ENCODE measurements around the gene GRIK5.

Gene GRIK5

GRCh38 chr19:42064432-42064831, 5.6 kb downstream of the GRIK5 start:
- Histone ChIP-seq H3K9ac (ENCODE audit: low read length) (no peak overlapping the region), H2BK15ac (ENCODE audit: low read depth, poor library complexity, severe bottlenecking) (no peak overlapping the region), H2AK5ac (ENCODE audit: low read length, severe bottlenecking) (no peak overlapping the region), H2BK120ac (ENCODE audit: low read depth, low read length) (no peak overlapping the region), H3K18ac (ENCODE audit: low read depth in 1 of 2, low read length in 2 of 2) (no peak overlapping the region), H2BK12ac (ENCODE audit: low read length in 2 of 2) (no peak overlapping the region), H3K4me1 (ENCODE audit: control insufficient read depth, insufficient read depth, low read depth, low read length) (no peaks in the 10 kb centered on the region), H3K4me3 (ENCODE audit: insufficient read depth in 1 of 2, low read depth in 1 of 2, low read length in 2 of 2) (no peak overlapping the region), H3K79me1 (replicated peaks; ENCODE audit: low read length, poor library complexity, severe bottlenecking) (no peaks in the 10 kb centered on the region), H3K27ac (ENCODE audit: low read length, poor library complexity, severe bottlenecking) (no peak overlapping the region), H4K8ac (ENCODE audit: low read length) (no peak overlapping the region), H3K4me2 (ENCODE audit: low read length, poor library complexity, severe bottlenecking) (no peak overlapping the region), H3K36me3 (ENCODE audit: control insufficient read depth in 1 of 2, insufficient read depth in 2 of 2, low read depth in 1 of 2, low read length in 2 of 2) (no peaks in the 10 kb centered on the region), H3K14ac (ENCODE audit: low read length in 2 of 2) (no peak overlapping the region), H3K9me3 (ENCODE audit: control insufficient read depth, low read length) (no peaks in the 10 kb centered on the region), H2BK5ac (ENCODE audit: low read depth, low read length, poor library complexity, severe bottlenecking) (no peak overlapping the region), H3K4ac (ENCODE audit: low read depth in 1 of 2, low read length in 2 of 2) (no peak overlapping the region), H4K91ac (ENCODE audit: low read length) (no peak overlapping the region), H3K23ac (ENCODE audit: low read length in 2 of 2) (no peak overlapping the region), H2AFZ (ENCODE audit: low read depth, low read length) (no peak overlapping the region), H3K27me3 (ENCODE audit: control insufficient read depth in 1 of 2, insufficient read depth in 1 of 2, low read length in 2 of 2) (peaks cover 70 to 73% of the 10 kb centered on the region in 2 experiments)
- 81% methylated on average over 6 of the region's 6 CpGs for WGBS
- no peak for DNase-seq

- no peak overlapping the region for H3K27ac ChIP-seq (ENCODE audit: low read length, poor library complexity, severe bottlenecking)
- DNase-seq: no peak
- no peak overlapping the region for H3K4me2 ChIP-seq (ENCODE audit: low read length, poor library complexity, severe bottlenecking)
- no peak overlapping the region for H2BK15ac ChIP-seq (ENCODE audit: low read depth, poor library complexity, severe bottlenecking)
- H2BK5ac ChIP-seq (ENCODE audit: low read depth, low read length, poor library complexity, severe bottlenecking): no peak overlapping the region
- H2BK12ac ChIP-seq (ENCODE audit: low read length in 2 of 2): no peak overlapping the region
- H3K9me3 ChIP-seq (ENCODE audit: control insufficient read depth, low read length): no peaks in the 10 kb centered on the region
- H2AFZ ChIP-seq (ENCODE audit: low read depth, low read length): no peak overlapping the region
- H2AK5ac ChIP-seq (ENCODE audit: low read length, severe bottlenecking): no peak overlapping the region
- no peak overlapping the region for H3K4ac ChIP-seq (ENCODE audit: low read depth in 1 of 2, low read length in 2 of 2)
- peaks cover 50 to 55% of the 10 kb centered on the region in 2 experiments for H3K27me3 ChIP-seq (ENCODE audit: control insufficient read depth in 1 of 2, insufficient read depth in 1 of 2, low read length in 2 of 2)
- no peaks in the 10 kb centered on the region for H3K79me1 ChIP-seq (replicated peaks; ENCODE audit: low read length, poor library complexity, severe bottlenecking)
- no peaks in the 10 kb centered on the region for H3K4me1 ChIP-seq (ENCODE audit: control insufficient read depth, insufficient read depth, low read depth, low read length)
- no peak overlapping the region for H3K9ac ChIP-seq (ENCODE audit: low read length)
- H3K18ac ChIP-seq (ENCODE audit: low read depth in 1 of 2, low read length in 2 of 2): no peak overlapping the region
- H4K8ac ChIP-seq (ENCODE audit: low read length): no peak overlapping the region
- H3K4me3 ChIP-seq (ENCODE audit: insufficient read depth in 1 of 2, low read depth in 1 of 2, low read length in 2 of 2): no peak overlapping the region
- H3K23ac ChIP-seq (ENCODE audit: low read length in 2 of 2): no peak overlapping the region
- no peak overlapping the region for H3K14ac ChIP-seq (ENCODE audit: low read length in 2 of 2)
- WGBS: 97% methylated on average over 11 of the region's 16 CpGs
- H4K91ac ChIP-seq (ENCODE audit: low read length): no peak overlapping the region
- no peak overlapping the region for H2BK120ac ChIP-seq (ENCODE audit: low read depth, low read length)
- no peaks in the 10 kb centered on the region for H3K36me3 ChIP-seq (ENCODE audit: control insufficient read depth in 1 of 2, insufficient read depth in 2 of 2, low read depth in 1 of 2, low read length in 2 of 2)
Measured at GRCh38 chr19:42062381-42062780, 7.6 kb downstream of the GRIK5 start.

DNA sequence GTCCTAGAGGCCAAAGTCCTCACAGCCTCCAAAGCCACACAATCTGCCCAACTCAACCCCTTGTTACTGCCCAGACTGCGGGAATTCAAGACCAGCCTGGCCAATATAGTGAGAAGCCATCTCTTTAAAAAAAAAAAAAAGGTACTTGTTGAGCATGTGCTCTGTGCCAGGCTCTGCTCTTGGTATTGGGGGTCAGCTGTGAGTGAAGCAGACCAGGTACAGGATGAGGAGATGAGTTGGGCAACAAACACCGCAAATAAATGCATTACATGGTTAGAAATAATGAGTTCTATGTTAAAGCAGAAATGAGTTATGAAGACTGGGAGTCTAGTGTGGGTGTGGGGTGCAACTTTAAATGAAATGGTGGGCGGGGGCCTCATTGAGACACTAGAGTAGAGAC, 9.9 kb downstream of the GRIK5 start:
- H2BK120ac ChIP-seq (ENCODE audit: low read depth, low read length): no peak overlapping the region
- no peak overlapping the region for H2AFZ ChIP-seq (ENCODE audit: low read depth, low read length)
- no peaks in the 10 kb centered on the region for H3K36me3 ChIP-seq (ENCODE audit: control insufficient read depth in 1 of 2, insufficient read depth in 2 of 2, low read depth in 1 of 2, low read length in 2 of 2)
- no peak overlapping the region for H3K4me3 ChIP-seq (ENCODE audit: insufficient read depth in 1 of 2, low read depth in 1 of 2, low read length in 2 of 2)
- H4K8ac ChIP-seq (ENCODE audit: low read length): no peak overlapping the region
- H2AK5ac ChIP-seq (ENCODE audit: low read length, severe bottlenecking): no peak overlapping the region
- no peak overlapping the region for H3K14ac ChIP-seq (ENCODE audit: low read length in 2 of 2)
- no peak overlapping the region for H2BK12ac ChIP-seq (ENCODE audit: low read length in 2 of 2)
- H4K91ac ChIP-seq (ENCODE audit: low read length): no peak overlapping the region
- 92% methylated on average over 3 of the region's 3 CpGs for WGBS
- H3K27ac ChIP-seq (ENCODE audit: low read length, poor library complexity, severe bottlenecking): no peak overlapping the region
- H3K4ac ChIP-seq (ENCODE audit: low read depth in 1 of 2, low read length in 2 of 2): no peak overlapping the region
- DNase-seq: no peak
- no peak overlapping the region for H2BK5ac ChIP-seq (ENCODE audit: low read depth, low read length, poor library complexity, severe bottlenecking)
- H3K9ac ChIP-seq (ENCODE audit: low read length): no peak overlapping the region
- no peaks in the 10 kb centered on the region for H3K9me3 ChIP-seq (ENCODE audit: control insufficient read depth, low read length)
- H3K27me3 ChIP-seq (ENCODE audit: control insufficient read depth in 1 of 2, insufficient read depth in 1 of 2, low read length in 2 of 2): peaks cover 28 to 47% of the 10 kb centered on the region in 2 experiments
- H3K79me1 ChIP-seq (replicated peaks; ENCODE audit: low read length, poor library complexity, severe bottlenecking): no peaks in the 10 kb centered on the region
- no peaks in the 10 kb centered on the region for H3K4me1 ChIP-seq (ENCODE audit: control insufficient read depth, insufficient read depth, low read depth, low read length)
- no peak overlapping the region for H2BK15ac ChIP-seq (ENCODE audit: low read depth, poor library complexity, severe bottlenecking)
- H3K18ac ChIP-seq (ENCODE audit: low read depth in 1 of 2, low read length in 2 of 2): no peak overlapping the region
- H3K23ac ChIP-seq (ENCODE audit: low read length in 2 of 2): no peak overlapping the region
- no peak overlapping the region for H3K4me2 ChIP-seq (ENCODE audit: low read length, poor library complexity, severe bottlenecking)

- H3K14ac ChIP-seq (ENCODE audit: low read length in 2 of 2): no peak overlapping the region
- no peak overlapping the region for H2BK15ac ChIP-seq (ENCODE audit: low read depth, poor library complexity, severe bottlenecking)
- H3K4me1 ChIP-seq (ENCODE audit: control insufficient read depth, insufficient read depth, low read depth, low read length): no peaks in the 10 kb centered on the region
- no peak overlapping the region for H3K4me3 ChIP-seq (ENCODE audit: insufficient read depth in 1 of 2, low read depth in 1 of 2, low read length in 2 of 2)
- no peak overlapping the region for H3K18ac ChIP-seq (ENCODE audit: low read depth in 1 of 2, low read length in 2 of 2)
- H2AK5ac ChIP-seq (ENCODE audit: low read length, severe bottlenecking): no peak overlapping the region
- no peak overlapping the region for H3K9ac ChIP-seq (ENCODE audit: low read length)
- H4K8ac ChIP-seq (ENCODE audit: low read length): no peak overlapping the region
- H3K4ac ChIP-seq (ENCODE audit: low read depth in 1 of 2, low read length in 2 of 2): no peak overlapping the region
- H4K91ac ChIP-seq (ENCODE audit: low read length): no peak overlapping the region
- no peak for DNase-seq
- no peak overlapping the region for H3K27ac ChIP-seq (ENCODE audit: low read length, poor library complexity, severe bottlenecking)
- no peak overlapping the region for H2BK120ac ChIP-seq (ENCODE audit: low read depth, low read length)
- no peak overlapping the region for H3K23ac ChIP-seq (ENCODE audit: low read length in 2 of 2)
- H2AFZ ChIP-seq (ENCODE audit: low read depth, low read length): no peak overlapping the region
- no peak overlapping the region for H2BK5ac ChIP-seq (ENCODE audit: low read depth, low read length, poor library complexity, severe bottlenecking)
- H3K27me3 ChIP-seq (ENCODE audit: control insufficient read depth in 1 of 2, insufficient read depth in 1 of 2, low read length in 2 of 2): peaks cover 26 to 47% of the 10 kb centered on the region in 2 experiments
- H3K79me1 ChIP-seq (replicated peaks; ENCODE audit: low read length, poor library complexity, severe bottlenecking): no peaks in the 10 kb centered on the region
- WGBS: 91% methylated on average over 13 of the region's 13 CpGs
- H3K4me2 ChIP-seq (ENCODE audit: low read length, poor library complexity, severe bottlenecking): no peak overlapping the region
- no peaks in the 10 kb centered on the region for H3K9me3 ChIP-seq (ENCODE audit: control insufficient read depth, low read length)
- H2BK12ac ChIP-seq (ENCODE audit: low read length in 2 of 2): no peak overlapping the region
- no peaks in the 10 kb centered on the region for H3K36me3 ChIP-seq (ENCODE audit: control insufficient read depth in 1 of 2, insufficient read depth in 2 of 2, low read depth in 1 of 2, low read length in 2 of 2)
Measured at GRCh38 chr19:42059196-42059595, 10.8 kb downstream of the GRIK5 start.

Data from mesenchymal stem cell (in vitro differentiated cells and primary cell).